Mammary epithelial cell (primary cell): ENCODE data around the gene TAF4.

Experiments
- CTCF ChIP-seq, 2 donors: IDR thresholded peaks in 1 of 2; conservative IDR thresholded peaks in 1 of 2; 2 replicates each; pipeline ENCODE4 v1.5.1; 2011 to 2012; ENCODE audit warnings: inconsistent platforms in 2 of 2, low read length in 2 of 2, mild to moderate bottlenecking in 2 of 2, control low read depth in 1 of 2, low read depth in 1 of 2; ENCODE audit not compliant: insufficient read depth in 1 of 2; ENCODE audit errors: extremely low read depth in 1 of 2
- EZH2 ChIP-seq: IDR thresholded peaks from 2 replicates; pipeline ENCODE4 v1.6.1; 2012; ENCODE audit warnings: low read length, inconsistent platforms, borderline replicate concordance

- TF ChIP-seq CTCF (conservative IDR thresholded peaks at IDR 0.05 in 1 of 2, IDR thresholded peaks at IDR 0.05 in 1 of 2; ENCODE audit: extremely low read depth in 1 of 2, insufficient read depth in 1 of 2, low read depth in 1 of 2, low read length in 2 of 2), result no peak
- no peak for TF ChIP-seq EZH2
Measured at GRCh38 chr20:62087632-62088031, 22.0 kb upstream of the TAF4 start.
